Neural crest cell (in vitro differentiated cells): ENCODE data around the gene TMEM200A. TPM values are rescaled to one million over a fixed set of nuclear protein-coding genes. Genes with fewer than 3 reads are reported as not detected.

ENCODE experiments used
- DNase-seq: peaks from one replicate; pipeline ENCODE4 v3.0.0; 2021; ENCODE audit warnings: low read depth, mixed read lengths, low spot score
- H3K27ac Mint-ChIP-seq: one replicate; pipeline ENCODE4 v1.8.0; 2021; ENCODE audit warnings: mild to moderate bottlenecking, mixed read lengths; ENCODE audit not compliant: unreplicated experiment
- H3K27me3 Mint-ChIP-seq: 2 replicates; pipeline ENCODE4 v1.8.0; 2021; ENCODE audit warnings: low read depth, mild to moderate bottlenecking, mixed read lengths
- H3K36me3 Mint-ChIP-seq: 2 replicates; pipeline ENCODE4 v1.8.0; 2021; ENCODE audit warnings: low read depth, mild to moderate bottlenecking, mixed read lengths
- H3K4me1 Mint-ChIP-seq: 2 replicates; pipeline ENCODE4 v1.8.0; 2021; ENCODE audit warnings: mixed read lengths
- H3K4me3 Mint-ChIP-seq: one replicate; pipeline ENCODE4 v1.8.0; 2021; ENCODE audit warnings: mild to moderate bottlenecking, mixed read lengths
- H3K9me3 Mint-ChIP-seq: 2 replicates; pipeline ENCODE4 v1.8.0; 2021; ENCODE audit warnings: mixed read lengths
- CTCF ChIP-seq: fragments of 200-600 bp; sonication (generic); conservative IDR thresholded peaks from 2 replicates; pipeline ENCODE4 v1.5.0; 2021; ENCODE audit warnings: antibody characterized with exemption, mild to moderate bottlenecking
- total RNA-seq: library from RNA; stranded (reverse); gene quantifications from 2 replicates; pipeline ENCODE4 v1.2.1, GENCODE V29; 2021

TMEM200A gene
- total RNA-seq, 1 donor from 2014 or later: 2.9 TPM

GRCh38 chr6:130482645-130483390 is 117.0 kb downstream of the TMEM200A start:
- Mint-ChIP-seq H3K4me1 (no peaks in the 10 kb centered on the region), H3K4me3 (no peak overlapping the region), H3K9me3 (no peaks in the 10 kb centered on the region), H3K27ac (no peak overlapping the region), H3K36me3 (no peaks in the 10 kb centered on the region), H3K27me3 (no peaks in the 10 kb centered on the region)
- no peak for TF ChIP-seq CTCF
- DNase-seq: no peak

DNA sequence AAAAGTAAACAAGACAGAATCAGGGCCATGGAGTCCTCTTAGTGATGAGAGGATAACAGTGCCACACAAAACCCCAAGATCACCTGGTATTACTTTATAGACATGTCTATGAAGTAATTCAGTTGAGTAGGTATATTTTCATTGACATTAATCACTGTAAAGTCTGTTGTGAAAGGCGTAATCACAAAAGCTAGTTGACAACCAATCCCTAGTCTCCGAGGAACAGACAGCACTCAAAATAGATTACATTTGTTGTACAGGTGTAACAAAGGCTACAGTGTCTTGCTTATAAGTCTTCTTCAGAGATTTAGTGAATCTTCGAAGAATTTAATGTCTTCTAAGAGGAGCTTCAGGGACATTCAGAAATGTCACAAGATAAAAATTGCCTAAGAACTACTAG is 120.1 kb downstream of the TMEM200A start:
- Mint-ChIP-seq H3K27ac (no peak overlapping the region), H3K4me3 (no peak overlapping the region), H3K4me1 (no peaks in the 10 kb centered on the region), H3K9me3 (peaks cover 3% of the 10 kb centered on the region), H3K27me3 (no peaks in the 10 kb centered on the region), H3K36me3 (no peaks in the 10 kb centered on the region)
- no peak for DNase-seq
- TF ChIP-seq CTCF: no peak

DNA sequence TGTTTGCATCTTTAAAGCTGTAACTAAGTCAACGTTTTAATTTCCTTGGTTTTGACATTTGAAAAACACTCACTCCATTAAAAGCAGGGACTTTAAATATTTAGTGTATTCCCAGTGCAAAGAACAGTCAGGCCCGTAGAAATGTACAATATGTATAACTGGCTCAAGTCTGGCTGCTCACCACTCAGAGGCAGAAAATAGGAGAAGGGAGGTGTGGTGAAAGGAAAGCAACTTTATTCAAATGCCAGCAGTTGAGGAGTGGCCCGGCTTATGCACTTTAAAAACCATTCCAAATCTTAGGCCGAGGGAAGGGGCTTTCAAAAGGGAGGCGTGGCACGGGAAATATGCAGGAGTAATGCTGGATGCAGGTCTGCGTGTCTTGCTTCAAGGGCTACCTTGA is 120.6 kb downstream of the TMEM200A start:
- DNase-seq: no peak
- no peaks in the 10 kb centered on the region for H3K36me3 Mint-ChIP-seq
- no peaks in the 10 kb centered on the region for H3K4me1 Mint-ChIP-seq
- no peak overlapping the region for H3K27ac Mint-ChIP-seq
- no peak for TF ChIP-seq CTCF
- peaks cover 3% of the 10 kb centered on the region for H3K9me3 Mint-ChIP-seq
- H3K27me3 Mint-ChIP-seq: no peaks in the 10 kb centered on the region
- H3K4me3 Mint-ChIP-seq: no peak overlapping the region

- no peak for TF ChIP-seq CTCF
- Mint-ChIP-seq H3K27ac (no peak overlapping the region), H3K9me3 (peaks cover 7% of the 10 kb centered on the region)
Measured at GRCh38 chr6:130489514-130489913, 123.7 kb downstream of the TMEM200A start.

More at GRCh38 chr6:130489514-130489913, 123.7 kb downstream of the TMEM200A start:
- H3K36me3 Mint-ChIP-seq: peaks cover 4% of the 10 kb centered on the region
- DNase-seq: no peak
- no peaks in the 10 kb centered on the region for H3K27me3 Mint-ChIP-seq
- H3K4me3 Mint-ChIP-seq: no peak overlapping the region
- no peaks in the 10 kb centered on the region for H3K4me1 Mint-ChIP-seq

Other genes starting within 250 kb of the TMEM200A start
- gene SAMD3, start 143.1 kb upstream of the TMEM200A start, total RNA-seq: 0.58 and 0.73 TPM in 2 replicates